ENCODE results near the gene LPCAT2. TPM values are rescaled to one million over a fixed set of nuclear protein-coding genes. Genes with fewer than 3 reads are reported as not detected.

LPCAT2 gene
- total and polyA plus RNA-seq, 4 donors = 0.96 to 4.2 (median 2.7) TPM

DNA sequence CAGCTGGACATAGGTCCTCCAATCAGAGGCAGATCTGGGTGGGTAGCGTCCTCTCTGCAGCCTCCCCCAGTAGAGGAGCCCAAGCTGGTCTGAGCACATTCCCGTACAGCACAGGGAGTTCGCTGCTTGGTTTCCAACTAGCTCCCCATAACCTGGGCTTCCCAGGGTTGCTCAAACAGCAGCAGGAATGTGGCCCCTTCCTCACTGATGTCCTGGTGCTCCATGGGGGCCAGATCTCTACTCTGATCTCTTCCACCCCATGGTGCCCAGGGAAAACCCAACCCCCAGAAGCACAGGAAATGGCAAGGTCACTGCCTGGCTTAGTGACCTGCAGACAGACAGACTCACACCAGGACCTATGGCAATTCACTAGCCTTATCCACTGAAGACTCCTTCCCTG, 41.0 kb upstream of the LPCAT2 start:
- no peaks in the 10 kb centered on the region for H3K36me3 ChIP-seq (ENCODE audit: control insufficient read depth in 4 of 4, insufficient read depth in 3 of 4, low read depth in 1 of 4, low read length in 3 of 4)
- peaks cover 0 to 4% (median 0%) of the 10 kb centered on the region in 4 donors for H3K4me1 ChIP-seq (ENCODE audit: control insufficient read depth in 4 of 4, insufficient read depth in 4 of 4, low read length in 3 of 4)
- TF ChIP-seq FOXA1 (IDR thresholded peaks at IDR 0.05) (no peak), SP1 (IDR thresholded peaks at IDR 0.05) (no peak), HNF4A (conservative IDR thresholded peaks at IDR 0.05) (no peak), TAF1 (conservative IDR thresholded peaks at IDR 0.05) (no peak), JUND (IDR thresholded peaks at IDR 0.05) (no peak), RAD21 (IDR thresholded peaks at IDR 0.05) (no peak), EGR1 (IDR thresholded peaks at IDR 0.05; ENCODE audit: low read depth in 2 of 2) (no peak), FOXA2 (IDR thresholded peaks at IDR 0.05) (no peak), GABPA (IDR thresholded peaks at IDR 0.05 in 1 of 2, conservative IDR thresholded peaks at IDR 0.05 in 1 of 2) (no peak), YY1 (IDR thresholded peaks at IDR 0.05) (no peak), RXRA (IDR thresholded peaks at IDR 0.05) (no peak)
- TF ChIP-seq, protein P1, sequence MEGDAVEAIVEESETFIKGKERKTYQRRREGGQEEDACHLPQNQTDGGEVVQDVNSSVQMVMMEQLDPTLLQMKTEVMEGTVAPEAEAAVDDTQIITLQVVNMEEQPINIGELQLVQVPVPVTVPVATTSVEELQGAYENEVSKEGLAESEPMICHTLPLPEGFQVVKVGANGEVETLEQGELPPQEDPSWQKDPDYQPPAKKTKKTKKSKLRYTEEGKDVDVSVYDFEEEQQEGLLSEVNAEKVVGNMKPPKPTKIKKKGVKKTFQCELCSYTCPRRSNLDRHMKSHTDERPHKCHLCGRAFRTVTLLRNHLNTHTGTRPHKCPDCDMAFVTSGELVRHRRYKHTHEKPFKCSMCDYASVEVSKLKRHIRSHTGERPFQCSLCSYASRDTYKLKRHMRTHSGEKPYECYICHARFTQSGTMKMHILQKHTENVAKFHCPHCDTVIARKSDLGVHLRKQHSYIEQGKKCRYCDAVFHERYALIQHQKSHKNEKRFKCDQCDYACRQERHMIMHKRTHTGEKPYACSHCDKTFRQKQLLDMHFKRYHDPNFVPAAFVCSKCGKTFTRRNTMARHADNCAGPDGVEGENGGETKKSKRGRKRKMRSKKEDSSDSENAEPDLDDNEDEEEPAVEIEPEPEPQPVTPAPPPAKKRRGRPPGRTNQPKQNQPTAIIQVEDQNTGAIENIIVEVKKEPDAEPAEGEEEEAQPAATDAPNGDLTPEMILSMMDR (IDR thresholded peaks at IDR 0.05; ENCODE audit: low read depth, low read length, missing input control) = no peak
- TF ChIP-seq, protein P2, sequence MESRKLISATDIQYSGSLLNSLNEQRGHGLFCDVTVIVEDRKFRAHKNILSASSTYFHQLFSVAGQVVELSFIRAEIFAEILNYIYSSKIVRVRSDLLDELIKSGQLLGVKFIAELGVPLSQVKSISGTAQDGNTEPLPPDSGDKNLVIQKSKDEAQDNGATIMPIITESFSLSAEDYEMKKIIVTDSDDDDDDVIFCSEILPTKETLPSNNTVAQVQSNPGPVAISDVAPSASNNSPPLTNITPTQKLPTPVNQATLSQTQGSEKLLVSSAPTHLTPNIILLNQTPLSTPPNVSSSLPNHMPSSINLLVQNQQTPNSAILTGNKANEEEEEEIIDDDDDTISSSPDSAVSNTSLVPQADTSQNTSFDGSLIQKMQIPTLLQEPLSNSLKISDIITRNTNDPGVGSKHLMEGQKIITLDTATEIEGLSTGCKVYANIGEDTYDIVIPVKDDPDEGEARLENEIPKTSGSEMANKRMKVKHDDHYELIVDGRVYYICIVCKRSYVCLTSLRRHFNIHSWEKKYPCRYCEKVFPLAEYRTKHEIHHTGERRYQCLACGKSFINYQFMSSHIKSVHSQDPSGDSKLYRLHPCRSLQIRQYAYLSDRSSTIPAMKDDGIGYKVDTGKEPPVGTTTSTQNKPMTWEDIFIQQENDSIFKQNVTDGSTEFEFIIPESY (IDR thresholded peaks at IDR 0.05) = no peak
- TF ChIP-seq, protein P3, sequence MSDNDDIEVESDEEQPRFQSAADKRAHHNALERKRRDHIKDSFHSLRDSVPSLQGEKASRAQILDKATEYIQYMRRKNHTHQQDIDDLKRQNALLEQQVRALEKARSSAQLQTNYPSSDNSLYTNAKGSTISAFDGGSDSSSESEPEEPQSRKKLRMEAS (IDR thresholded peaks at IDR 0.05) = no peak
- TF ChIP-seq, protein P4, sequence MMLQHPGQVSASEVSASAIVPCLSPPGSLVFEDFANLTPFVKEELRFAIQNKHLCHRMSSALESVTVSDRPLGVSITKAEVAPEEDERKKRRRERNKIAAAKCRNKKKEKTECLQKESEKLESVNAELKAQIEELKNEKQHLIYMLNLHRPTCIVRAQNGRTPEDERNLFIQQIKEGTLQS (IDR thresholded peaks at IDR 0.05) = no peak
- 75% methylated on average over 3 of the region's 3 CpGs for WGBS
- no peak overlapping the region for H3K27ac ChIP-seq (ENCODE audit: low read depth in 1 of 2, low read length in 2 of 2)
- no peak overlapping the region for H3K4me3 ChIP-seq (ENCODE audit: low read depth in 1 of 3, low read length in 3 of 3)
- no peaks in the 10 kb centered on the region for H3K9me3 ChIP-seq (ENCODE audit: control insufficient read depth in 4 of 4, low read length in 3 of 4)
- H3K9ac ChIP-seq (ENCODE audit: low read depth in 1 of 2, low read length in 2 of 2) = no peak overlapping the region
- H3K27me3 ChIP-seq (ENCODE audit: control insufficient read depth in 4 of 4, insufficient read depth in 4 of 4, low read length in 3 of 4) = no peaks in the 10 kb centered on the region
- DNase-seq (ENCODE audit: low spot score) = no peak

DNA sequence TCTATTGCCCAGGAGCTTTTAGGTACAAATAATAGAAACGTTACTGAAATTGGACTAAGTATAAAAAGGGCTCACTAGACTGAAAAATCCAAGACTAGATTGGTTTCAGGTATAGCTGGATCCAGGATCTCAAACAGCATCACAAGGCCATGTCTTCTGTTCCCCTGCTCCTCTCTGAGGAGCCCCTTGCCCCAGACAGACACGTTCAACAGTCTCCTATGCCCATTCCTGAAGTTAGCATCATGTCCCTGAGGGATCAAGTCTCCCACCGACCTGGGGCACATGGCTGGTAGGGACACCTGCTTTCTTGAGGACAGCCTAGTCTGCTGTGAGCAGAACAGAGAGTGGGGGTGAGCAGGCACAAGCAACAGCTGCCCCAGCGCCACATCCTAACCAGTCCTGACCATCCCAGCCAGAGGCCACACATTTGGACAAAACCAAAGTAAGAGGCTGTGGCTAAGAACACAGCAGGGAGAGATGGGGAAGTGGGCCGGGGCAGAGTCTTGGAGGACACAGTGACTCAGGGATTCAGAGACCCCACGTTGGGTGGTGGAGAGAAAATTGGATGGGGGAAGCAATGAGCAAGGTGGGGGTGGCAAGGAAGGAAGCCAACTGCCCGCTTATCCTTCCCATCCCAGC, 40.4 kb upstream of the LPCAT2 start:
- DNase-seq (ENCODE audit: low spot score) = no peak
- H3K9me3 ChIP-seq (ENCODE audit: control insufficient read depth in 4 of 4, low read length in 3 of 4) = no peaks in the 10 kb centered on the region
- H3K9ac ChIP-seq (ENCODE audit: low read depth in 1 of 2, low read length in 2 of 2) = no peak overlapping the region
- H3K36me3 ChIP-seq (ENCODE audit: control insufficient read depth in 4 of 4, insufficient read depth in 3 of 4, low read depth in 1 of 4, low read length in 3 of 4) = no peaks in the 10 kb centered on the region
- TF ChIP-seq JUND (IDR thresholded peaks at IDR 0.05) = no peak
- TF ChIP-seq HNF4G (IDR thresholded peaks at IDR 0.05) = no peak
- TF ChIP-seq TAF1 (conservative IDR thresholded peaks at IDR 0.05) = no peak
- TF ChIP-seq, protein P4 (IDR thresholded peaks at IDR 0.05) = no peak
- no peak for TF ChIP-seq GABPA (IDR thresholded peaks at IDR 0.05 in 1 of 2, conservative IDR thresholded peaks at IDR 0.05 in 1 of 2)
- TF ChIP-seq RAD21 (IDR thresholded peaks at IDR 0.05) = no peak
- no peak for TF ChIP-seq SP1 (IDR thresholded peaks at IDR 0.05)
- no peak for TF ChIP-seq RXRA (IDR thresholded peaks at IDR 0.05)
- no peak overlapping the region for H3K27ac ChIP-seq (ENCODE audit: low read depth in 1 of 2, low read length in 2 of 2)
- WGBS = 81% methylated on average over 7 of the region's 7 CpGs
- H3K27me3 ChIP-seq (ENCODE audit: control insufficient read depth in 4 of 4, insufficient read depth in 4 of 4, low read length in 3 of 4) = no peaks in the 10 kb centered on the region
- peaks cover 0 to 4% (median 0%) of the 10 kb centered on the region in 4 donors for H3K4me1 ChIP-seq (ENCODE audit: control insufficient read depth in 4 of 4, insufficient read depth in 4 of 4, low read length in 3 of 4)
- H3K4me3 ChIP-seq (ENCODE audit: low read depth in 1 of 3, low read length in 3 of 3) = no peak overlapping the region

All from liver (tissue), 9 donors.